GM21390 (cell line): ENCODE results near the gene KDM4E.

Source experiments
- ATAC-seq: cut with Tn5 transposase; IDR thresholded peaks from one replicate; pipeline ENCODE4 v1.9.1; 2021; ENCODE audit not compliant: unreplicated experiment

KDM4E gene

GRCh38 chr11:95050595-95051202, 25.6 kb downstream of the KDM4E start:
- ATAC-seq: no peak

- no peak for ATAC-seq
Observed at GRCh38 chr11:95054356-95054755, 29.3 kb downstream of the KDM4E start.

GRCh38 chr11:95055283-95055897, 30.3 kb downstream of the KDM4E start:
- ATAC-seq: peak; percentile 95

GRCh38 chr11:95057959-95058358, 32.9 kb downstream of the KDM4E start:
- ATAC-seq: no peak

GRCh38 chr11:95058621-95059020, 33.6 kb downstream of the KDM4E start:
- ATAC-seq: no peak

DNA sequence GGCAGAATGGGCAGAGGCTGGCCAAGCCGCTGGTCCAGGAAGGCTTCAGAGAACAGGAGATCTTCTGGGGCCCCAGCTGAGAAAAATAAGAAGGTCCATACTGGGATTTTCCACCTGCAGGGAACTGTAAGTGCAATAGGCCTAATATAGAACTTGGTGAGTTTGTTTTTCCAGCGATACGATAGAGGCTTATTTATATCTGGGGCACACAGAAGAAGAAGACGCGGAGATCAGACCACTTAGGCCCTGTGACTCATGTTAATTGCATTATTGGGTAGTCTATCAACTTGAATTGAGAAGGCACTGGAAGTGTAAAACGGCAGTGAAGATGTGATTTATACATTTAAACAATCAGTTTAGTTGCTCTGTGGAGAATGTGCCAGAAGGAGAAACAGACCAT, 34.0 kb downstream of the KDM4E start:
- no peak for ATAC-seq

GRCh38 chr11:95065336-95065735, 40.3 kb downstream of the KDM4E start:
- ATAC-seq: no peak

DNA sequence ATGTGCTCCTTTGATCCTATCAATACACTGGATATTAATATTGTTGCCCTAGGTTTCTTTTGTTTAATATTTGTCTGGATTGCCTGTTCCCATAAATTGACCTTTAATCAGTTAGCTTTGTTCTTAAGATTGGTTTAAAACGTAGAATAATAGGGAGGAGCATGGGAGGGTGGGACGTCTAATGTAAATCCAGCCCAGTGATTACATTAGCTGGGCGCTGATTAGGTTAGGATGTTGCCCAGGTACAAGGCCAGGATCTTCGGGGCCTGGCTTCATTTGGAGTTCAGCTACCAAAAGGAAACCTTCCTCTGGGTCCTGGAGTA, 41.6 kb downstream of the KDM4E start, which contains the start of gene SRSF8:
Gene SRSF8 (plus strand): TSS at position 204 of the 323 bp plus-strand sequence. CDS start 308 bp downstream, outside the sequence.
- peak; percentile 42 for ATAC-seq

- peak; percentile 60 for ATAC-seq
Observed at GRCh38 chr11:95067039-95067840, 42.2 kb downstream of the KDM4E start.

DNA sequence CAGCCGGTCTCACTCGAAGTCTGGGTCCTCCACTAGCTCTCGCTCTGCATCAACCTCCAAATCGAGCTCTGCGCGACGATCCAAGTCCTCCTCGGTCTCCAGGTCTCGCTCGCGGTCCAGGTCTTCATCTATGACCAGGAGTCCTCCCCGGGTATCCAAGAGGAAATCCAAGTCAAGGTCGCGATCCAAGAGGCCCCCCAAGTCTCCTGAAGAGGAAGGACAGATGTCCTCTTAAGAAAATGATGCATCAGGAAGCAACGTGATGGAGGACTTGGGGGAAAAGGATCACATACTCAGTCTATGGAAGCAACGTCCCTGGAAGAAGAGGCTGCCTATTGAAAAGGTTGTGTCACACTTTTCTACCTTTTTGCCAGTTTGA, 42.8 kb downstream of the KDM4E start:
- no peak for ATAC-seq

DNA sequence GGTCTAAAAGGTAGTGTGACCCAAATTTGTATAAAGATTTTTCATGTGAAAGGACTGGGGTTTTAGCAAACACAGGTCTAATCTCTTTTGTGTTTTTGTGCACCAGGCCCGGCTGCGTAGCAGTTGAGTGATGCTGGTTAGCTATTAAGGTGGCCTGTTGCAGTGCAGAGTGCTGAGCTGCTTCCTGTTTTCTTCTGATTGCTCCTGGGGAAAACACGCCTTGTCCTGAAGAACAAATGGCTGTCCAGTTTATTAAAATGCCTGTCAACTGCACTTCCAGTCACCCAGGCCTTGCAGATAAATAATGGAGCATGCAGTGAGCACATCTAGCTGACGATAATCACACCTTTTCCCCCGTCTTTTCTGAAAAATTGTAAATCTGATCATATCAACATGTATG, 43.5 kb downstream of the KDM4E start:
- ATAC-seq: peak; percentile 67

DNA sequence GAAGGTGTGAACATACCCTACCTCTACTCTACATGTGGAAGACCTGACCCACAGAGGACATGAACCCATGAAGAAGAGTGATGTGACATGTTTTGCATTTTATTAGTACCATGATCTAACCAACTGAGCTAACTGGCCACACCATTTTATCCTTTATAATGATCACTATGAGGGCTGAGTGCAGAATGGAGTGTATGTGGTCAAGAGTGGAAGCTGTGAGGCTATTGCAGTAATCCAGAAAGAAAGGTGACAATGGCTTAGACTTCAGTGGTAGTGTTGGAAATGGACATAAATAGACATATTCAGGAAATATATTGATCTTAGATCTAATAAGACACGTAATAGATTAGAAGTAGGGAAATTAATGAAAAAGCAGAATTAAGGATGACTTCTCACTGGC, 45.4 kb downstream of the KDM4E start:
- ATAC-seq: no peak

DNA sequence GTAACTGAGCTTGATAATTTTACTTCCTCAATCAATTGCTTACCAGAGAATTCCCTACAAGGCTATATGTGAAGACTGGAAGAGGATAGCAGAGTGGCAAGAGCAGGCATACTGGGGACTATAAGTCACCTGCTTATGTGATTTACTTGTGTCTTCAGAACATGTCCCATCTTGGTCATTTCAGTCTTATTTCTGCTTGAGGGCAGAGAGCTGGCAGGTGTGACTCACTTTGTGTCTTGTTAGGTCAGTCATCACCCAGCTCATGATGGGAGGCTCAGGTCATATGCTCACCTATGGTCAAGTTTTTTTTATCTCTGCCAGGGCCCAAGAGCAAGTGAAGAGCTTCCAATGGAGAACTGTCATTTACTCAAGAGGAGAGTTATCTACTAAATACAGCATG, 47.9 kb downstream of the KDM4E start:
- ATAC-seq: no peak

- no peak for ATAC-seq
Observed at GRCh38 chr11:95074792-95075563, 49.9 kb downstream of the KDM4E start.

- peak; percentile 57 for ATAC-seq
Observed at GRCh38 chr11:95076416-95076815, 51.4 kb downstream of the KDM4E start.

GRCh38 chr11:95076981-95077380, 51.9 kb downstream of the KDM4E start:
- no peak for ATAC-seq
